GM18867 (cell line): Measurements from ENCODE around the gene OR13C5.

ENCODE experiments used
- ATAC-seq: cut with Tn5 transposase; IDR thresholded peaks from one replicate; pipeline ENCODE4 v1.9.1; 2021; ENCODE audit warnings: mild to moderate bottlenecking, moderate library complexity; ENCODE audit not compliant: unreplicated experiment

Gene OR13C5

GRCh38 chr9:104555521-104555920 is 43.7 kb downstream of the OR13C5 start:
- no peak for ATAC-seq

DNA sequence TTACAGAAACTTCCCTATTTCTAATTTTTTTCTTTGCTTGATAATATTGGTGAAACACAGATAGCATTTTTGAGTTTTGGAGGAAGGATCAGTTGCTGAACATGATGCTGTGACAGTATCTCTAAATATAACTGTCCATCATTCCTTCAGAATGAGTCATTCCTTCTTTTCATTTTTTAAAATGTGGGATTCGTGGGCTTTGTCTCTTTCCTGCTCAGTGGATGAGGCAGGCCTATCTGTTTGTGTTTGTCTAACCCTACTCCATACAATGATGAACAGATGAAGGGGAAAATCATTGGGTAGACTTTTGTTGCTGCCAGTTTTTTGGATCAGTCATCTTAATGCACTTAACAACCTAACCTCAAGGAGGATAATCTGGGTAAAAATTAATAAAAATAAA is 46.0 kb downstream of the OR13C5 start:
- ATAC-seq: no peak
